GM23248 (cell line): Measurements from ENCODE around the gene COLEC11.

Experiments used
- EZH2 ChIP-seq: fragments of 200-600 bp; sonication (generic); IDR thresholded peaks from 2 replicates; pipeline ENCODE4 v1.6.1; 2018; ENCODE audit warnings: antibody characterized with exemption, mild to moderate bottlenecking; ENCODE audit not compliant: insufficient read depth, poor library complexity, severe bottlenecking
- EZH2phosphoT487 ChIP-seq: fragments of 200-600 bp; sonication (generic); IDR thresholded peaks from 2 replicates; pipeline ENCODE4 v1.6.1; 2018; ENCODE audit warnings: antibody characterized with exemption, moderate library complexity, mild to moderate bottlenecking, low read depth; ENCODE audit not compliant: insufficient read depth

DNA sequence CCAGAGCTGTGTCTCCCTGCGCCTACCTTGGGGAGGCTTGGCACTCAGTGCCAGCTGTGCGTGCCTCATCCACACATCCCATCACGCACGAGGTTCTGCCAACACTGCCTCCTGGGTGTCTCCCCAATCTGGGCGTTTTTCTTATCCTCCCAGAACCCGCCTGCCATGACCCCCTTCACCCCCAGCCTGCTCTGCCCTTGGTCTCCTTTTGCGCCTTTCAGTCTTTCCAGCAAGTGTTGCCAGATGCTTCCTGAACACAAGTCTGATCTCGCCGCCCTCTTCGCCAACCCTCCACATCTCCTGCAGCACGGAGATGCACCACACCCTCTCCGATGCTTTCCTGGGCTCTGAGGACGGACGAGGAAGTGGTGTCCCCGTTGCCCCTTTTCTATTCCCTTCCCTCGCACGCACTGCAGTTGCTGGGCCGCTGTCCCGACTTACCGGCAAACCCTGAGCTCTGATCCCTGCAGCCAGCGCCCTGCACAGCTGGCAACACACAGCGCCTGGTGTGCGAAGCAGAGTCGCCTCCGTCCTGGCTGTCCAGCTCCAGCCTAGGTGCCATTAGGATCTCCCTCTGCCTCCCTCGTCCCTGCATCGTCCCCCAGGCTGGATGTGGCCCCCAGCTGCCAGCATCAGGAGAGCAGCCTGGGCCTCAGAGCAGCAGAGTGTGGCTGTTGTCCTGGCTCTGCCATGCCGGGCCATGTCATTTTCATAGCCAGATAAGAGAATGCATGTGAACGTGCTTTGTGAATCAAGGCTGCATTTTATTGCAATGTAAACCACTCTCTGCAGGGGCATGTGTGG, 40.5 kb downstream of the COLEC11 start:
- TF ChIP-seq EZH2: no peak
- no peak for TF ChIP-seq EZH2phosphoT487
